Dermis microvascular lymphatic vessel endothelial cell (primary cell): Measurements from ENCODE around the gene CAPRIN1. TPM values are rescaled to one million over a fixed set of nuclear protein-coding genes. Genes with fewer than 3 reads are reported as not detected.

Experiments
- DNase-seq, 2 donors: peaks; one replicate each; pipeline versions ENCODE4 v3.0.0 to v3.0.0-alpha.2; 2010; ENCODE audit warnings: low read depth in 2 of 2
- total RNA-seq: library from RNA; depleted of rRNA; stranded (reverse); fragments of >200 nt; gene quantifications from 2 replicates; pipeline ENCODE4 v1.2.1, GENCODE V29; 2014

CAPRIN1 gene
- total RNA-seq, 1 donor from 2014 or later, result 153 TPM

GRCh38 chr11:34143048-34143447 is 91.5 kb downstream of the CAPRIN1 start:
- no peak for DNase-seq

GRCh38 chr11:34145073-34145472 is 93.5 kb downstream of the CAPRIN1 start:
- no peak for DNase-seq

GRCh38 chr11:34145847-34146381 is 94.4 kb downstream of the CAPRIN1 start:
- DNase-seq, result no peak

- DNase-seq, result no peak
Observed at GRCh38 chr11:34146411-34146810, 94.9 kb downstream of the CAPRIN1 start.

GRCh38 chr11:34146866-34147265 is 95.3 kb downstream of the CAPRIN1 start:
- no peak for DNase-seq

GRCh38 chr11:34147581-34147980 is 96.0 kb downstream of the CAPRIN1 start:
- no peak for DNase-seq

GRCh38 chr11:34148504-34149165 is 97.1 kb downstream of the CAPRIN1 start:
- no peak for DNase-seq

GRCh38 chr11:34149274-34149673 is 97.7 kb downstream of the CAPRIN1 start:
- no peak for DNase-seq

GRCh38 chr11:34149786-34150185 is 98.3 kb downstream of the CAPRIN1 start:
- DNase-seq, result peak in 1 of 2 donors; percentile 17

GRCh38 chr11:34150494-34151151 is 99.1 kb downstream of the CAPRIN1 start:
- no peak for DNase-seq

Other genes starting within 250 kb of the CAPRIN1 start
- gene LMO2, start 159.7 kb upstream of the CAPRIN1 start, total RNA-seq, result 47.6 and 50.8 TPM in 2 replicates
- 13.4 and 13.7 TPM in 2 replicates for gene NAT10, start 53.9 kb downstream of the CAPRIN1 start, total RNA-seq